ENCODE measurements around the gene PCYT1A. TPM values are rescaled to one million over a fixed set of nuclear protein-coding genes. Genes with fewer than 3 reads are reported as not detected.

Gene PCYT1A
- polyA plus RNA-seq, 3 donors = 24.3 to 99.6 (median 31.6) TPM

DNA sequence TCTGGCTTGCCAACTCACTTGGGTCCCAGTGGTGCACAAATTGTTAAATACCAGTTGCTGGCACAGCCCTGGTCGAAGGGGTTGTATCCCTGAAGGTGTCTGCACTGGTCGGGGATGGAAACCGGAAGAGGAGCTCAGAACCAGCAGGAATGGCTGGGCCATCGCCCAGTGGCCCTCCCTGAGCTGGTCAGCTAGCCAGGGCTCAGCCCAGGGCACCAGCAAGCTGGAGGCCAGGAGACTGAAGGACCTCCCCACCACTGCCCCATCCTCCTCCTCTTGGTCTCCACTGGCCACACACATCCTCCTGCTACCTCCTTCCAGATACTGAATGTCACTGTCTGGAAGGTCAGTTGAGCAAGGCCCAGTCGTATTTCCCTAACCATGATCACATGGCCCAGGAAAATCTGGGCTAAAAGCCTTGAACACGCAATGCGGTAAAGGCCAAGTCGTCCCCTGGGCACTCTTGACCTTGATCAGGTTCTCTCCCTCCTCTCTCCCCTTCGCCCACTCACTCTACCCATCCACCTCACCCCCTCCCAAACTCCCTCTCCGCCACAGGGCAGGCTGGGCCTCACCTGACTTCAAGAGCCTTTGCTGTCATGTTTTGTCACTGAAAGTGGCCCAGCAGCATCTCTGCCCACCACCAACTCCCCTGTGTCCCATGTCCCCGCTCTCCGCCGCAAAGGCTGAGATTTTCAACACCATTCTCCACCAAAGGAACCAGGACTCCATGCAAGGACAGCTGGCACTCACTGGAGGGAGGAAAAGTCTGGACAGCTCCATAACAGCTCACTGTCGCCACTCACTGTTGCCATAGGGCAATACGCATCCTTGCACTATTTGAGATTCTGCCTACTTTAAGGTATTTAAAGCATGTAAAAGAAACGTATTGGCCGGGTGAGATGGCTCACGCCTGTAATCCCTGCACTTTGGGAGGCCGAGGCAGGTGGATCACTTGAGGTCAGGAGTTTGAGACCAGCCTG lies 88.5 kb downstream of the PCYT1A start:
- H3K9ac ChIP-seq (ENCODE audit: insufficient read depth, low read length, poor library complexity, severe bottlenecking) = no peak overlapping the region

DNA sequence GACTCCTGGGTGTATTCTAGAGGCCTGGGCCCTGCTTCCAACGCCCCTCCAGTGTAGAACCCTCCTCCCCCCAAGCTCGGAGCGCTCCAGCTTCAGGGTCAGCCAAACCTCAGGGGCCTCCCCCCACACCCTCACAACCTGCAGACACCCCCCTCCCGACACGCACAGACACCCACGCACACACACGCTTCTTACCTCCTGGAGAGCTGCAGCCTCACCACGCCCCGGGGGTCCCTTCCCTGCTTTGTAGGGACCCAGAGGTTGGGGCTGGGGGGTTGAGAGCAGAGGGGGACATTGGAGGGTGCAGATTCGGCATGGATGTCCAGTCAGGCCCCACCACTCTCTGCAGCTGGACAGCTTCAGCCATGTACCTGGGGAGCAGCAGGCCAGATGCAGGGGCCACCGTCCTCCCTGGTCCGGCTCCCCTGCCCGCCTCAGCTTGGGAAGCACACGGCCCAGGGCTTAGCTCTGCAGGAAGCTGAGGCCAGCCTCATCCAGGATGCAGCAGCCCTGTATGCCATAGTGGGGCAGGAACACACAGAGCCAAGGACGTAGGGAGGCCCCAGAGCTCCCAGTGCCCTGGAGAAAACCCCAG lies 89.3 kb downstream of the PCYT1A start:
- H3K9ac ChIP-seq (ENCODE audit: insufficient read depth, low read length, poor library complexity, severe bottlenecking) = peak overlapping the region; percentile 4
- no peak overlapping the region for H3K4me2 ChIP-seq (replicated peaks; ENCODE audit: extremely low read depth, low read length, poor library complexity, severe bottlenecking)
- H3K27ac Mint-ChIP-seq = peak overlapping the region in 1 of 7 donors; percentile 24
- H2AFZ ChIP-seq (ENCODE audit: insufficient read depth, low read depth, low read length, poor library complexity, severe bottlenecking) = no peak overlapping the region
- H3K4me3 ChIP-seq (replicated peaks in 1 of 3; ENCODE audit: low read depth in 2 of 3, low read length in 3 of 3) = no peak overlapping the region
- no peaks in the 10 kb centered on the region for H3K9me3 ChIP-seq (replicated peaks in 1 of 2; ENCODE audit: control insufficient read depth in 1 of 2, insufficient read depth in 1 of 2, low read length in 2 of 2)
- peaks cover 0 to 2% of the 10 kb centered on the region in 2 donors for H3K36me3 Mint-ChIP-seq
- WGBS (ENCODE audit: insufficient coverage) = 74% methylated on average over 8 of the region's 15 CpGs
- H3K9me3 Mint-ChIP-seq = peaks cover 0 to 2% (median 0%) of the 10 kb centered on the region in 7 donors
- peaks cover 34 to 38% of the 10 kb centered on the region in 2 donors for H3K4me1 ChIP-seq (ENCODE audit: control insufficient read depth in 1 of 2, insufficient read depth in 2 of 2, low read length in 2 of 2)
- intact Hi-C loops (cut with micrococcal nuclease) = no loop called here
- H3K27me3 Mint-ChIP-seq (ENCODE audit: low read depth in 3 of 3) = peaks cover 3 to 5% (median 4%) of the 10 kb centered on the region in 3 donors
- peaks cover 30% of the 10 kb centered on the region for H3K4me1 Mint-ChIP-seq
- no peaks in the 10 kb centered on the region for H4K20me1 ChIP-seq (ENCODE audit: insufficient read depth, low read length)
- no peak for DNase-seq
- no peaks in the 10 kb centered on the region for H3K79me2 ChIP-seq (ENCODE audit: insufficient read depth, low read length)
- no peak overlapping the region for H3K27ac ChIP-seq (ENCODE audit: low read depth in 1 of 2, low read length in 2 of 2)
- H3K4me3 Mint-ChIP-seq = no peak overlapping the region
- no peaks in the 10 kb centered on the region for H3K27me3 ChIP-seq (ENCODE audit: control insufficient read depth in 2 of 2, insufficient read depth in 2 of 2, low read length in 2 of 2)
- no peaks in the 10 kb centered on the region for H3K36me3 ChIP-seq (replicated peaks in 1 of 2; ENCODE audit: control insufficient read depth in 1 of 2, insufficient read depth in 2 of 2, low read length in 2 of 2)
- TF ChIP-seq, protein P1, sequence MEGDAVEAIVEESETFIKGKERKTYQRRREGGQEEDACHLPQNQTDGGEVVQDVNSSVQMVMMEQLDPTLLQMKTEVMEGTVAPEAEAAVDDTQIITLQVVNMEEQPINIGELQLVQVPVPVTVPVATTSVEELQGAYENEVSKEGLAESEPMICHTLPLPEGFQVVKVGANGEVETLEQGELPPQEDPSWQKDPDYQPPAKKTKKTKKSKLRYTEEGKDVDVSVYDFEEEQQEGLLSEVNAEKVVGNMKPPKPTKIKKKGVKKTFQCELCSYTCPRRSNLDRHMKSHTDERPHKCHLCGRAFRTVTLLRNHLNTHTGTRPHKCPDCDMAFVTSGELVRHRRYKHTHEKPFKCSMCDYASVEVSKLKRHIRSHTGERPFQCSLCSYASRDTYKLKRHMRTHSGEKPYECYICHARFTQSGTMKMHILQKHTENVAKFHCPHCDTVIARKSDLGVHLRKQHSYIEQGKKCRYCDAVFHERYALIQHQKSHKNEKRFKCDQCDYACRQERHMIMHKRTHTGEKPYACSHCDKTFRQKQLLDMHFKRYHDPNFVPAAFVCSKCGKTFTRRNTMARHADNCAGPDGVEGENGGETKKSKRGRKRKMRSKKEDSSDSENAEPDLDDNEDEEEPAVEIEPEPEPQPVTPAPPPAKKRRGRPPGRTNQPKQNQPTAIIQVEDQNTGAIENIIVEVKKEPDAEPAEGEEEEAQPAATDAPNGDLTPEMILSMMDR (IDR thresholded peaks at IDR 0.05) = no peak

More for the DNA sequence above, 88.5 kb downstream of the PCYT1A start:
- 88% methylated on average over 13 of the region's 19 CpGs for WGBS (ENCODE audit: insufficient coverage)
- peaks cover 31% of the 10 kb centered on the region for H3K4me1 Mint-ChIP-seq
- Histone ChIP-seq H4K20me1 (ENCODE audit: insufficient read depth, low read length) (no peaks in the 10 kb centered on the region), H3K9me3 (replicated peaks in 1 of 2; ENCODE audit: control insufficient read depth in 1 of 2, insufficient read depth in 1 of 2, low read length in 2 of 2) (no peaks in the 10 kb centered on the region), H3K4me1 (ENCODE audit: control insufficient read depth in 1 of 2, insufficient read depth in 2 of 2, low read length in 2 of 2) (peaks cover 34 to 38% of the 10 kb centered on the region in 2 donors), H3K4me2 (replicated peaks; ENCODE audit: extremely low read depth, low read length, poor library complexity, severe bottlenecking) (no peak overlapping the region), H2AFZ (ENCODE audit: insufficient read depth, low read depth, low read length, poor library complexity, severe bottlenecking) (no peak overlapping the region), H3K36me3 (replicated peaks in 1 of 2; ENCODE audit: control insufficient read depth in 1 of 2, insufficient read depth in 2 of 2, low read length in 2 of 2) (no peaks in the 10 kb centered on the region), H3K4me3 (replicated peaks in 1 of 3; ENCODE audit: low read depth in 2 of 3, low read length in 3 of 3) (no peak overlapping the region), H3K27me3 (ENCODE audit: control insufficient read depth in 2 of 2, insufficient read depth in 2 of 2, low read length in 2 of 2) (no peaks in the 10 kb centered on the region), H3K27ac (ENCODE audit: low read depth in 1 of 2, low read length in 2 of 2) (no peak overlapping the region), H3K79me2 (ENCODE audit: insufficient read depth, low read length) (no peaks in the 10 kb centered on the region)
- H3K9me3 Mint-ChIP-seq = peaks cover 0 to 2% (median 0%) of the 10 kb centered on the region in 7 donors
- peaks cover 0 to 6% of the 10 kb centered on the region in 2 donors for H3K36me3 Mint-ChIP-seq
- TF ChIP-seq, protein P1 (IDR thresholded peaks at IDR 0.05) = no peak
- H3K4me3 Mint-ChIP-seq = no peak overlapping the region
- peak overlapping the region in 4 of 7 donors; percentile 3 to 57 (median 48) for H3K27ac Mint-ChIP-seq
- DNase-seq = no peak
- intact Hi-C loops (cut with micrococcal nuclease) = no loop called here
- H3K27me3 Mint-ChIP-seq (ENCODE audit: low read depth in 3 of 3) = peaks cover 3 to 8% (median 4%) of the 10 kb centered on the region in 3 donors

Data from CD14-positive monocyte (primary cell).